ENCODE measurements around the gene CBR4. TPM values are rescaled to one million over a fixed set of nuclear protein-coding genes. Genes with fewer than 3 reads are reported as not detected.

The CBR4 gene
- total and polyA plus RNA-seq, 2 donors (not counting 3 experiments of a cell fraction or from before 2014, with no cell fraction given): 4.8 to 26.3 TPM

DNA sequence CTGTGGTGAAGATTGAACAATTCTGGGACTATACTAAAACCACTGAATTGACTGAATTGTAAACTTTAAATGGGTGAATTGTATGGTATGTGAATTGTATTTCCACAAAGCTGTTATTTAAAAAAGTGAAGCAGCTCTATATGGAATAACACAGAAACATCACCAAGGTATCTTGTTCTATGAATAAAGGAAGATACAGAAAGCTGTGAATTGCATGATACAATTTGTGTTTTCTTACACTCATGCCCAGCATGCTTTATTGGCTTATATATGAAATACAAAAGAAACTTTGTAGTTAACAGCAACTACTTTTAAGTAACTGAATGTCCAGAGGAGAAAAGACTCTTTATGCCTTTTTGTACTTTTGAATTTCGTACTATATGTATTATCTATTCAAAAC is 11.5 kb downstream of the CBR4 start:
- DNase-seq (ENCODE audit: low read depth, low spot score): no peak
- no TSS peak for BruUV-seq (replicated peaks)
- no peak overlapping the region for H3K27ac ChIP-seq (ENCODE audit: insufficient read depth, low read depth, low read length)
- no peak overlapping the region for H3K4me2 ChIP-seq (ENCODE audit: insufficient read depth, low read length)
- CTCF ChIA-PET: interaction anchor here (1.2 to 1.4 kb wide), 2 partner anchors 12 to 487 kb away, joined by 3 to 4 read pairs; partner anchors contain the start of gene CBR4
- intact Hi-C loops (cut with micrococcal nuclease) (no loop called here), dilution Hi-C loops (cut with MboI; ENCODE audit: extremely low pct_ligation_motif_present, low sequenced_read_pairs) (no loop called here)
- no peak overlapping the region for H3K9ac ChIP-seq (replicated peaks; ENCODE audit: extremely low read depth, insufficient read depth, low read length)
- no peaks in the 10 kb centered on the region for H4K20me1 ChIP-seq (replicated peaks; ENCODE audit: control insufficient read depth, extremely low read depth, insufficient read depth, low read length)
- H3K27me3 ChIP-seq (ENCODE audit: control insufficient read depth in 2 of 2, insufficient read depth in 2 of 2, low read length in 2 of 2): no peaks in the 10 kb centered on the region
- H3K9me3 ChIP-seq (replicated peaks; ENCODE audit: control insufficient read depth, insufficient read depth, low read length): no peaks in the 10 kb centered on the region
- TF ChIP-seq GATA2 (IDR thresholded peaks at IDR 0.05; ENCODE audit: insufficient read depth, insufficient read length, low read depth, low read length) (no peak), MYC (IDR thresholded peaks at IDR 0.05; ENCODE audit: low read depth, low read length) (no peak), POLR2AphosphoS5 (IDR thresholded peaks at IDR 0.05; ENCODE audit: insufficient read depth, low read depth, low read length) (no peak), POLR2A (IDR thresholded peaks at IDR 0.05; ENCODE audit: low read depth, low read length) (no peak), EZH2 (IDR thresholded peaks at IDR 0.05; ENCODE audit: borderline replicate concordance, low read depth, low read length, severe bottlenecking) (no peak), FOS (IDR thresholded peaks at IDR 0.05; ENCODE audit: borderline replicate concordance, insufficient read depth, low read length) (no peak), JUN (IDR thresholded peaks at IDR 0.05; ENCODE audit: borderline replicate concordance, insufficient read depth, insufficient read length, low read depth) (no peak)
- TF ChIP-seq, protein P1, sequence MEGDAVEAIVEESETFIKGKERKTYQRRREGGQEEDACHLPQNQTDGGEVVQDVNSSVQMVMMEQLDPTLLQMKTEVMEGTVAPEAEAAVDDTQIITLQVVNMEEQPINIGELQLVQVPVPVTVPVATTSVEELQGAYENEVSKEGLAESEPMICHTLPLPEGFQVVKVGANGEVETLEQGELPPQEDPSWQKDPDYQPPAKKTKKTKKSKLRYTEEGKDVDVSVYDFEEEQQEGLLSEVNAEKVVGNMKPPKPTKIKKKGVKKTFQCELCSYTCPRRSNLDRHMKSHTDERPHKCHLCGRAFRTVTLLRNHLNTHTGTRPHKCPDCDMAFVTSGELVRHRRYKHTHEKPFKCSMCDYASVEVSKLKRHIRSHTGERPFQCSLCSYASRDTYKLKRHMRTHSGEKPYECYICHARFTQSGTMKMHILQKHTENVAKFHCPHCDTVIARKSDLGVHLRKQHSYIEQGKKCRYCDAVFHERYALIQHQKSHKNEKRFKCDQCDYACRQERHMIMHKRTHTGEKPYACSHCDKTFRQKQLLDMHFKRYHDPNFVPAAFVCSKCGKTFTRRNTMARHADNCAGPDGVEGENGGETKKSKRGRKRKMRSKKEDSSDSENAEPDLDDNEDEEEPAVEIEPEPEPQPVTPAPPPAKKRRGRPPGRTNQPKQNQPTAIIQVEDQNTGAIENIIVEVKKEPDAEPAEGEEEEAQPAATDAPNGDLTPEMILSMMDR (IDR thresholded peaks at IDR 0.05; ENCODE audit: extremely low read depth in 1 of 2, insufficient read depth in 1 of 2, low read depth in 1 of 2, low read length in 2 of 2): no peak
- TF ChIP-seq, protein P2, sequence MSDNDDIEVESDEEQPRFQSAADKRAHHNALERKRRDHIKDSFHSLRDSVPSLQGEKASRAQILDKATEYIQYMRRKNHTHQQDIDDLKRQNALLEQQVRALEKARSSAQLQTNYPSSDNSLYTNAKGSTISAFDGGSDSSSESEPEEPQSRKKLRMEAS (IDR thresholded peaks at IDR 0.05; ENCODE audit: insufficient read depth, insufficient read length): no peak
- no peak for FAIRE-seq
- H3K9me1 ChIP-seq (replicated peaks; ENCODE audit: control insufficient read depth, extremely low read depth, insufficient read depth, low read length): no peaks in the 10 kb centered on the region
- no peaks in the 10 kb centered on the region for H3K4me1 ChIP-seq (ENCODE audit: control insufficient read depth, extremely low read depth, insufficient read depth, low read length)
- peaks cover 9 to 14% of the 10 kb centered on the region in 2 experiments for H3K36me3 ChIP-seq (ENCODE audit: control insufficient read depth in 2 of 2, extremely low read depth in 1 of 2, insufficient read depth in 2 of 2, low read length in 2 of 2)
- POLR2A ChIA-PET: interaction anchor here (0.6 kb wide), 1 partner anchor 12 kb away, joined by 6 read pairs; the partner anchor contains the start of gene CBR4
- no peaks in the 10 kb centered on the region for H3K79me2 ChIP-seq (ENCODE audit: control insufficient read depth, insufficient read depth, low read length)
- no peak overlapping the region for H3K4me3 ChIP-seq (replicated peaks in 1 of 3; ENCODE audit: insufficient read depth in 1 of 3, low read depth in 1 of 3, low read length in 3 of 3)
- no peak overlapping the region for H2AFZ ChIP-seq (ENCODE audit: low read depth, low read length)
